SK-N-SH (cell line): ENCODE measurements around the gene ELAC1. TPM values are rescaled to one million over a fixed set of nuclear protein-coding genes. Genes with fewer than 3 reads are reported as not detected.
A peak's percentile ranks its signal among the peaks of the same experiment; 100 is the strongest.
"Not testable (repeated sequence)": the region's sequence is repeated elsewhere in the genome, so short reads cannot be mapped to it uniquely, and the experiment has no call there.

ENCODE experiments used
- CTCF ChIA-PET: fragments of 300-600, 350-600 bp; formaldehyde crosslinking; extraction: SDS; loops from one replicate; lab custom pipeline; 2021; lab: Yijun Ruan, JAX
- POLR2A ChIA-PET: fragments of 350-600 bp; sonication (Branson Sonifier 250); formaldehyde crosslinking; extraction: SDS; loops from one replicate; lab custom pipeline; 2020; ENCODE audit warnings: antibody characterized with exemption, inconsistent platforms; lab: Yijun Ruan, JAX
- DNase-seq: peaks from one replicate; pipeline ENCODE4 v3.0.0; 2012
- H2AFZ ChIP-seq: fragments of 200-600 bp; sonication (generic); 2 replicates; pipeline ENCODE4 v1.8.1; 2016; ENCODE audit warnings: antibody characterized with exemption, mild to moderate bottlenecking, low read depth
- H3F3A ChIP-seq: fragments of 200-600 bp; sonication (generic); replicated peaks from 2 replicates; pipeline ENCODE3; 2016; ENCODE audit warnings: antibody characterized with exemption, mild to moderate bottlenecking; ENCODE audit not compliant: insufficient read depth
- H3K27ac ChIP-seq, 2 experiments: fragments of 200-500 bp in 1 of 2; fragments of 200-600 bp in 1 of 2; sonication (Bioruptor generic) in 1 of 2; sonication (generic), shearing (Covaris generic) in 1 of 2; 2 replicates each; pipeline versions ENCODE4 v1.5.1 to v1.6.1; 2014 to 2016; ENCODE audit warnings: low read depth in 2 of 2, inconsistent platforms in 1 of 2, low read length in 1 of 2, mild to moderate bottlenecking in 1 of 2, mixed read lengths in 1 of 2
- H3K27me3 ChIP-seq: fragments of 200-600 bp; sonication (generic), shearing (Covaris generic); 2 replicates; pipeline ENCODE4 v1.6.1; 2016; ENCODE audit warnings: mixed run types; ENCODE audit not compliant: insufficient read depth
- H3K36me3 ChIP-seq, 2 experiments: fragments of 200-500 bp in 1 of 2; fragments of 200-600 bp in 1 of 2; sonication (Bioruptor generic) in 1 of 2; sonication (generic) in 1 of 2; replicated peaks in 1 of 2; 2 replicates each; pipeline versions ENCODE3 to v1.5.1; 2014 to 2016; ENCODE audit warnings: low read length in 1 of 2, mild to moderate bottlenecking in 1 of 2; ENCODE audit not compliant: insufficient read depth in 2 of 2, control insufficient read depth in 1 of 2
- H3K4me1 ChIP-seq, 2 experiments: fragments of 200-500 bp in 1 of 2; fragments of 200-600 bp in 1 of 2; sonication (Bioruptor generic) in 1 of 2; sonication (generic), shearing (Covaris generic) in 1 of 2; 2 replicates each; pipeline versions ENCODE4 v1.5.1 to v1.6.1; 2014 to 2016; ENCODE audit warnings: low read depth in 1 of 2, low read length in 1 of 2, mixed run types in 1 of 2; ENCODE audit not compliant: insufficient read depth in 2 of 2, control insufficient read depth in 1 of 2
- H3K4me2 ChIP-seq: fragments of 200-600 bp; sonication (generic), shearing (Covaris generic); 2 replicates; pipeline ENCODE4 v1.6.1; 2017; ENCODE audit warnings: mixed run types
- H3K4me3 ChIP-seq, 2 experiments: fragments of 200-500 bp in 1 of 2; fragments of 200-600 bp in 1 of 2; sonication (Bioruptor generic) in 1 of 2; sonication (generic), shearing (Covaris generic) in 1 of 2; 2 replicates each; pipeline versions ENCODE4 v1.5.1 to v1.8.1; 2014 to 2016; ENCODE audit warnings: low read depth in 2 of 2, inconsistent platforms in 1 of 2, low read length in 1 of 2, mild to moderate bottlenecking in 1 of 2, mixed read lengths in 1 of 2, moderate library complexity in 1 of 2
- H3K79me2 ChIP-seq: fragments of 200-600 bp; sonication (generic); 2 replicates; pipeline ENCODE4 v1.8.1; 2017; ENCODE audit warnings: mild to moderate bottlenecking; ENCODE audit not compliant: insufficient read depth
- H3K9ac ChIP-seq: fragments of 200-600 bp; sonication (generic); 2 replicates; pipeline ENCODE4 v1.6.1; 2017; ENCODE audit warnings: mixed run types
- H3K9me2 ChIP-seq: fragments of 200-600 bp; sonication (generic); 2 replicates; pipeline ENCODE4 v1.6.1; 2017; ENCODE audit warnings: mixed run types
- H3K9me3 ChIP-seq: fragments of 200-600 bp; sonication (generic); 2 replicates; pipeline ENCODE4 v1.6.1; 2017; ENCODE audit warnings: mixed run types, mild to moderate bottlenecking, moderate library complexity
- H4K20me1 ChIP-seq: fragments of 200-600 bp; sonication (generic); 2 replicates; pipeline ENCODE4 v1.6.1; 2017; ENCODE audit warnings: mild to moderate bottlenecking, mixed run types; ENCODE audit not compliant: insufficient read depth
- EP300 ChIP-seq, 2 experiments: IDR thresholded peaks; 2 replicates each; pipeline versions ENCODE4 v1.4.0 to v1.6.1; 2012; ENCODE audit warnings: borderline replicate concordance in 1 of 2, low read depth in 1 of 2, low read length in 1 of 2
- FOXM1 ChIP-seq: IDR thresholded peaks from 2 replicates; pipeline ENCODE4 v1.4.0; 2012; ENCODE audit warnings: low read depth, mild to moderate bottlenecking
- GATA2 ChIP-seq: sonication (generic); formaldehyde crosslinking; IDR thresholded peaks from 2 replicates; pipeline ENCODE4 v1.5.0; 2020; ENCODE audit warnings: mild to moderate bottlenecking, missing genetic modification reagents
- IRF3 ChIP-seq: fragments of 150-350 bp; IDR thresholded peaks from 2 replicates; pipeline ENCODE4 v1.6.1; 2016; ENCODE audit warnings: mild to moderate bottlenecking, low read depth, low read length
- JUND ChIP-seq: IDR thresholded peaks from 2 replicates; pipeline ENCODE4 v1.4.0; 2012
- MAX ChIP-seq: IDR thresholded peaks from 2 replicates; pipeline ENCODE4 v1.4.0; 2012; ENCODE audit warnings: low read depth
- PBX3 ChIP-seq: IDR thresholded peaks from 2 replicates; pipeline ENCODE4; 2012
- SMC3 ChIP-seq: IDR thresholded peaks from 2 replicates; pipeline ENCODE4 v1.6.1; 2012; ENCODE audit warnings: low read depth, low read length, improper control_type of control experiment
- TAF1 ChIP-seq: IDR thresholded peaks from 2 replicates; pipeline ENCODE4 v1.6.1; 2012; ENCODE audit warnings: low read depth, mild to moderate bottlenecking, low read length, moderate library complexity, borderline replicate concordance
- USF1 ChIP-seq: IDR thresholded peaks from 2 replicates; pipeline ENCODE4 v1.4.0; 2012; ENCODE audit warnings: low read depth, borderline replicate concordance
- USF2 ChIP-seq: fragments of 150-350 bp; IDR thresholded peaks from 2 replicates; pipeline ENCODE4 v1.6.1; 2017; ENCODE audit warnings: antibody characterized with exemption, low read length, low read depth, borderline replicate concordance
- YY1 ChIP-seq: IDR thresholded peaks from 2 replicates; pipeline ENCODE4 v1.4.0; 2012; ENCODE audit warnings: low read depth, mild to moderate bottlenecking
- WGBS: methylation state at CpG from one replicate; pipeline ENCODE4 v1.1.6; 2017; ENCODE audit warnings: low lambda C conversion rate; 5-methylcytosine and 5-hydroxymethylcytosine counted together
- polyA plus RNA-seq, 3 experiments: library from polyadenylated mRNA; depleted of rRNA; stranded (reverse); fragments of >200 nt; gene quantifications; 2 replicates each; pipeline ENCODE4 v1.2.3, GENCODE V29; 2012

ELAC1 gene
- polyA plus RNA-seq, 1 of the 3 experiments (the other 2 are of a cell fraction) = 10.8 TPM

- Histone ChIP-seq H3K4me3 (peak overlapping the region in 1 of 2 experiments; percentile 76; a peak in 2 of 4 replicates), H3K36me3 (peaks cover 0 to 3% of the 10 kb centered on the region in 2 experiments), H3K9me3 (no peaks in the 10 kb centered on the region), H4K20me1 (no peaks in the 10 kb centered on the region), H3K27ac (peak overlapping the region in 1 of 2 experiments; percentile 91; a peak in 2 of 4 replicates), H3F3A (peaks cover 9% of the 10 kb centered on the region)
- CTCF ChIA-PET = interaction anchor here (1.1 kb wide), 1 partner anchor 10 kb away, joined by 3 read pairs; no protein-coding TSS in a partner anchor
- no peak for DNase-seq
- peak; percentile 33; the same call in 1 of the 2 replicates for TF ChIP-seq GATA2 (CRISPR knock-in tag)
- no peak for TF ChIP-seq YY1
- TF ChIP-seq, all 33 proteins: peak for 1
- WGBS = 53% methylated on average over 5 of the region's 5 CpGs
- peak overlapping the region; percentile 92 for H3K4me2 ChIP-seq
- H3K9ac ChIP-seq = no peak overlapping the region
- H2AFZ ChIP-seq = no peak overlapping the region
- peaks cover 4 to 11% of the 10 kb centered on the region in 2 experiments; a peak in 2 of 4 replicates for H3K4me1 ChIP-seq
- no peaks in the 10 kb centered on the region for H3K27me3 ChIP-seq
- POLR2A ChIA-PET = no interaction called here
- H3K9me2 ChIP-seq = no peaks in the 10 kb centered on the region
- H3K79me2 ChIP-seq = peaks cover 23% of the 10 kb centered on the region
Measured at GRCh38 chr18:50969448-50969847, 1.6 kb downstream of the ELAC1 start.

- DNase-seq = no peak
- H3K4me2 ChIP-seq = no peak overlapping the region
- H3K9ac ChIP-seq = no peak overlapping the region
- CTCF ChIA-PET = interaction anchor here (0.6 to 1.6 kb wide), 4 partner anchors 9 to 118 kb away, joined by 3 to 4 read pairs (median 3); no protein-coding TSS in a partner anchor
- peaks cover 0 to 8% of the 10 kb centered on the region in 2 experiments for H3K36me3 ChIP-seq
- POLR2A ChIA-PET = interaction anchor here (1.6 kb wide), 1 partner anchor 60 kb away, joined by 3 read pairs; the partner anchor contains the start of gene SMAD4
- no peak for TF ChIP-seq USF2
- TF ChIP-seq MAX = no peak
- no peak for TF ChIP-seq JUND
- TF ChIP-seq IRF3 = no peak
- TF ChIP-seq TAF1 = no peak
- TF ChIP-seq EP300 (IDR thresholded peaks at IDR 0.05; ENCODE audit: borderline replicate concordance in 1 of 2, low read depth in 1 of 2, low read length in 1 of 2) = no peak
- no peak for TF ChIP-seq SMC3
- TF ChIP-seq PBX3 = no peak
- TF ChIP-seq FOXM1 = no peak
- TF ChIP-seq YY1 = no peak
- TF ChIP-seq USF1 = no peak
- 36% methylated on average over 2 of the region's 2 CpGs for WGBS
- H3K9me2 ChIP-seq = no peaks in the 10 kb centered on the region
- no peak overlapping the region for H2AFZ ChIP-seq
- no peaks in the 10 kb centered on the region for H4K20me1 ChIP-seq
- peaks cover 23% of the 10 kb centered on the region for H3K79me2 ChIP-seq
- no peaks in the 10 kb centered on the region for H3K9me3 ChIP-seq
- H3K4me1 ChIP-seq = peaks cover 4 to 11% of the 10 kb centered on the region in 2 experiments; a peak in 2 of 4 replicates
- H3K27me3 ChIP-seq = no peaks in the 10 kb centered on the region
- no peak overlapping the region for H3K27ac ChIP-seq
- peaks cover 9% of the 10 kb centered on the region for H3F3A ChIP-seq
- no peak overlapping the region for H3K4me3 ChIP-seq
Measured at GRCh38 chr18:50970006-50970405, 2.2 kb downstream of the ELAC1 start.

- H3K9me3 ChIP-seq, H3K4me2 ChIP-seq, DNase-seq, POLR2A ChIA-PET, H4K20me1 ChIP-seq, H3K27ac ChIP-seq, H3K27me3 ChIP-seq, H3F3A ChIP-seq, H2AFZ ChIP-seq, H3K9ac ChIP-seq, H3K4me3 ChIP-seq, CTCF ChIA-PET, H3K9me2 ChIP-seq: not testable (repeated sequence)
- peaks cover 23% of the 10 kb centered on the region for H3K79me2 ChIP-seq
- H3K36me3 ChIP-seq = peaks cover 24% of the 10 kb centered on the region in 2 experiments
- peaks cover 4 to 11% of the 10 kb centered on the region in 2 experiments; a peak in 2 of 4 replicates for H3K4me1 ChIP-seq
- WGBS = 98% methylated on average over 4 of the region's 5 CpGs
Measured at GRCh38 chr18:50972404-50972803, 4.6 kb downstream of the ELAC1 start.
